22Rv1 (cell line): Measurements from ENCODE around the gene ASB7.

ENCODE experiments used
- ZFX ChIP-seq: fragments of 450-650 bp; IDR thresholded peaks from 2 replicates; pipeline ENCODE4 v1.6.1; 2017; ENCODE audit warnings: antibody characterized with exemption, borderline replicate concordance
- TF ChIP-seq, protein P1 (sequence below): fragments of 450-650 bp; IDR thresholded peaks from 2 replicates; pipeline ENCODE4 v1.5.1; 2017; ENCODE audit warnings: mild to moderate bottlenecking

DNA sequence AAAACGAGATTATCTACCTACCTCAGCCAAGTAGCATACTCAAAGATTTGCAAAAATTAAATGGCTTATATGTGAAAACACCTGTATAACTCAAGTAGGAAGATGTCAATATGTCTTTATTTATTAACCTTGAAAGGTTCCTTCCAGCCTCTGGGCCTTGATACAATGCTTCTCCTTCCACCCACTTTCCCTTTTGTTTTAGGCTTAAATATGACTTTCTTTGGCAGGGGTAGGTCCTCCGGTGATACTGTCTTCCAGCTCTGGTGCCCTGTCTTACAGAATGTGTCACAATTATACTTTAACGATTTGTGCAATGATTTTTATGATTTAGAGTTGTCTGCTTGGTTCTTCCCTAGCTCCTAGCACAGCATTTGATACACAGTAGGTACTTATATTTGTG is 4.5 kb upstream of the ASB7 start:
- TF ChIP-seq, protein P1, sequence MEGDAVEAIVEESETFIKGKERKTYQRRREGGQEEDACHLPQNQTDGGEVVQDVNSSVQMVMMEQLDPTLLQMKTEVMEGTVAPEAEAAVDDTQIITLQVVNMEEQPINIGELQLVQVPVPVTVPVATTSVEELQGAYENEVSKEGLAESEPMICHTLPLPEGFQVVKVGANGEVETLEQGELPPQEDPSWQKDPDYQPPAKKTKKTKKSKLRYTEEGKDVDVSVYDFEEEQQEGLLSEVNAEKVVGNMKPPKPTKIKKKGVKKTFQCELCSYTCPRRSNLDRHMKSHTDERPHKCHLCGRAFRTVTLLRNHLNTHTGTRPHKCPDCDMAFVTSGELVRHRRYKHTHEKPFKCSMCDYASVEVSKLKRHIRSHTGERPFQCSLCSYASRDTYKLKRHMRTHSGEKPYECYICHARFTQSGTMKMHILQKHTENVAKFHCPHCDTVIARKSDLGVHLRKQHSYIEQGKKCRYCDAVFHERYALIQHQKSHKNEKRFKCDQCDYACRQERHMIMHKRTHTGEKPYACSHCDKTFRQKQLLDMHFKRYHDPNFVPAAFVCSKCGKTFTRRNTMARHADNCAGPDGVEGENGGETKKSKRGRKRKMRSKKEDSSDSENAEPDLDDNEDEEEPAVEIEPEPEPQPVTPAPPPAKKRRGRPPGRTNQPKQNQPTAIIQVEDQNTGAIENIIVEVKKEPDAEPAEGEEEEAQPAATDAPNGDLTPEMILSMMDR = no peak
- TF ChIP-seq ZFX = no peak
